ENCODE data around the gene OR1B1.
"Not testable (repeated sequence)": the region's sequence is repeated elsewhere in the genome, so short reads cannot be mapped to it uniquely, and the experiment has no call there.

OR1B1 gene

DNA sequence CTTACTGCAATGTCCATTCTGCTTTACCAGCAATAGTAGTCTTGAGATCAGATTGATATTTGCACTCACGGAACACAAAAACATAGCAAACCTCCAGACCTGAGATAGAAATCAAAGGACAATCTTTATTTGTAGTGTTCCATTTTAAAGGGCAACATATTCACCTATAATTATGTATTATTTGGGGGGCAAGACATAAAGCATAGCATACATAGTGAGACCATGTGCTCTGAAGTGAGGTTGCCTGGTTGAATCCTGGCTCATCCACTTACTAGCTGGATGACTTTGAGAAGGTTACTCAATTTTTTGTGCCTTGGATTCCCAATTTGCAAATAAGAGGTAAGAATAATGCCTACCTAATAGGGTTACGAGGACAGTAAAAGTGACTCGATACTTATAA is at the start of gene OR1B1:
Gene OR1B1 (minus strand): TSS at position 101 of the 400 bp plus-strand sequence.
- no peak for DNase-seq

DNA sequence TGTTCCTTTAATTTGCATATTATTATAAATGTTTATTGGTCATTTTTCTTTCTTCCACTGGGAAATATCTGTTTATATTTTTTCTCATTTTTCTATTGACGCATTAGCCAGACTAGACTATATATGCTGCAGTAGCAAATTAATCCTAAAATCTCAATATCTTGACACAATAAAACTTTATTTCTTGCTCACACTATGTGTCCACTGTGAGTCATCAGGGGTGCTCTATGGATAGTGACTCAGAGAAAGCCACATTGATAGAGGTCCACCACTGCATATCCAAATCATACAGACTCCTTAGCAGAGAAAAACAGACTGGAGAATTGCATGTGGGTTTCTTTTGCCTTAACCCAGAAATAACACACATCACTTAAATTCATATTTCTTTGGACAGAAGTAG is 38.3 kb upstream of the OR1B1 start:
- DNase-seq, result no peak

DNA sequence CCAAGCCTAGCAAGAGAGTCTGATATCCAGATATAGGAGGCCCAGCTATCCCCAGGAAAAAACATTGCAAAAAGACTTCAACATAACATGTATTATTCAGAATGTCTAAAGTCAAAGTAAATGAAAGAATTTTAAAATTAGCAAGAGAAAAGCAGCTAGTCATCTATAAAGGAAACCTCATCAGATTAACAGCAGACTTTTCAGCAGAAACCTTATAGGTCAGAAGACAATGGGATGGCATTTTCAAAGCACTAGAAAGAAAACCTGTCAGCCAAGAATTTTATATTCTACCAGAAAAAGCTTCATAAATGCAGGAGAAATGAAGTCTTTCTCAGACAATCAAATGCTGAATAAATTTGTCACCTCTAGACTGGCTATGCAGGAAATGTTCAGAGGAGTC is 27.4 kb upstream of the OR1B1 start:
- DNase-seq, result no peak

DNA sequence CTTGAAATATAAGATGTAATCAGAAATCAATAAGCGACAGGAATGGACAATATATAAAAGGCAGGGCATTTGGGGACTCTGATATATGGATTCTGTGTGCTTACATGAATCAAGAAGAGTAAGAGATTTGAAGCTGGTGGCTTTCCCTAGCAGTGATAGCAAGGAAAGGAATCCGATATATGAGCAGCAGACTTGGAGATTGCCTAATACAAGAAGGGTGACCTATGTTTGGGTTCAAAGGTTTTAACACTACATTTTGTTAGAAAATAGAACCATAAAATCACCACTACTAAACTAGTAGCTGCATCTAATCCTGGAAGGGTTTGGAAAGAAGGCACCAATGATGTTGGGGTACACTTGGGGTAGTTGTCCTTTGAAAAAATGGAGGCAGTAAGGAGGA is 15.1 kb upstream of the OR1B1 start:
- DNase-seq, result no peak

DNA sequence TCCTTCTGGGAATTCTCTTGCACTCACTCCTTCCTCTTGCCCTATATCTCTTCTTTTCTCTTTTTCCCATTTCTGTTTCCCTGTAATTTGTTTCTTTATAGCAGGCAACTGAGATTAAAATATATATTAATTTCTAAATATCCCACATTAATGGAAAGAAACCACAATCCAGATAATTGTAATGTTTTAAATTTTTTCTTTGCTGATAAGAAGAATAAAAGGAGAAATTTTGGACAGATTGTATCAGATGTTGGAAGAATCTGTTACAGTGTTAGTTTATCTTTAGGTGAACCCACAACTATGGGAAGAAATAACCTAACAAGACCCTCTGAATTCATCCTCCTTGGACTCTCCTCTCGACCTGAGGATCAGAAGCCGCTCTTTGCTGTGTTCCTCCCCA is 4.0 kb upstream of the OR1B1 start, which contains the start of gene OR1L1:
Gene OR1L1 (plus strand): TSS at position 301 of the 400 bp plus-strand sequence. CDS start 0 bp downstream, at position 301.
- DNase-seq, result no peak

DNA sequence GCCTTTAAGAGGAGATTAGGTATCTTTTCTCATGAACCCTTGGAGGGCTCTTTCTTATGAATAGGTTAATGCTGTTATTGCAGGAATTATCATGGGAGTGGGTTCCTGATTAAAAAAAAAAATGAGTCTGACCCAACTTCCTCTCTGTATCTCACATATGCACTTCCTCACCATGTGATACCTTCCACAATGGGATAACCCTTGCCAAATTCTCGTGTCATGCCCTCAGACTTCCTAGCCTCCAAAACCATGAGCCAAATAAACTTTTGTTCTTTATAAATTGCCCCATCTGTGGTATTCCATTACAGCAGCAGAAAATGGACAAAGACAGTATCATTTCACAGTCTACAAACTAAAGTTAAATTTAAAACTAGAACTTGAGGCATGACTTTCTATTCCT is 1.0 kb downstream of the OR1B1 start:
- no peak for DNase-seq

DNA sequence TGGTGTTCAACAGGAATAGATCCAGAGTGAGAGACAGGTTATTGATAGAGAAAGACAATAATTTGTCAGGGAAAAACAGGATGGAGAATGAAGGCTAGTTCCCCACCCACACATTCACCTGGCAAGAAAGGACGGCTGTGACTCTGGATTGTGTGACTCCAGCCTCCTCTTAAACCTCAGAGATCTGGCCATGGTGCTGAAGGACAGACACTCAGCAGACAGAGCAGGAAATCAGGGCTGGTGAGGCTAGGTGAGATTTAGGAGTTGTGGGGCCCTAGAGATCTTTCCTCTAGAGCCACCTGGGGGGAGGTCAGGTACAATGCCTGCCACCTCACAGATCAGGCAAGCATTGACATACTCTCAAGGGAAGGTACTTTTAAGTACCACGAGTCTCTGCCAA is 15.2 kb downstream of the OR1B1 start:
- DNase-seq, result no peak

DNA sequence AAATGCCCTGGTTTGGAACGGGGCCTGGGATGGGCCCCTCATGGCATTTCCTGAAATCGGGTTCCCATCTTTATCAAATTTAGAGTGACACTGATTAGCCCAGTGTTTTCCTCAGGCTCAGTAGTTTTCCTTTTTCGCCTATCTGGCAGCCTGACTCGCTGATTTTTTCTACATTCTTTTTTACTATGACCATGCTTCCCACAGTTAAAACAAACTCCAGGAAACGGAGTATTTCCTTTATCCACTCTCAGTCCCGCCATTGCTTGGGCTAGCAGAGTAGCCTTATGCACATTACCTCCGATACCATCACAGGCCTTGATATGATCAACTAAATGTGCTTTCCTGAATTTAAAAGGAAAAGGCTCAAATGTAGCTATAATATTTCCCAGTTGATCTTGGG is 37.4 kb downstream of the OR1B1 start:
- DNase-seq, result no peak

DNA sequence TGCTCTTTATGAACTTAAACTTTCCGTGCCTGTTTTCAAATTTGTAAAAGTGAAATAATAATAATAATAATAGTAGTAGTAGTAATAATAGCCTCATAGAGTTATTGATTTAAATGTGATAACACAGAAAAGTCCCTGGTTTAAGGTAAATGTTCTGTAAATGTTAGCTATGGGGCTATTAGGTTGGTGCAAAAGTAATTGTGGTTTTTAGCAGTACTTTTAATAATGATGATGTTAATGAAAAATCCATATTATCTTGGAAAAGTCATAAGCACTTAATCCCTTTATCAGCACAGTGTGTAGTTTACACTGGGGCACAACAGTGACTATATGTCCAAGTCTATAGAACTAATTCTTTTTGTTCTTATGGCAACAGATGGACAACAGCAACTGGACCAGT is 43.1 kb downstream of the OR1B1 start, which contains the start of gene OR1Q1:
Gene OR1Q1 (plus strand): TSS at position 377 of the 400 bp plus-strand sequence. CDS start 0 bp downstream, at position 377.
- no peak for DNase-seq

DNA sequence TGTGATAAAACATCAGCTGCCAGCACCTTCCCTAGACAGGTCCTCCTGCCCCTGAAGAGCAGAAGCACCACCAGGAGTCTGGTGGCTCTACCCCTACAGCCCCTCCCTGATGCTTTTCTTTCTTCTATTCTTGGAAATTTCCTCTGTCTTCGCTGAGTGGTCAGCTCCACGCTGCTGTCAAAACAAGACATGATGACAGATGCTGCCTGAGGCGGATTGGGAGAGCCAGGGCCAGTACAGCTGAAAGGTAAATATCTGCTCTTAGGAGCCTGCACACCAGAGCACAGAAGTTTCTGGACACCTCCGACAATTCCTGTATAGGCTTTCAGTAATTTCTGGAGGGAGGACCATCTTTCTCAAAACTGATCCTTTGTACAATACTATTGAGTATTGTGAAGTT is 47.6 kb downstream of the OR1B1 start:
- DNase-seq, result no peak

DNA sequence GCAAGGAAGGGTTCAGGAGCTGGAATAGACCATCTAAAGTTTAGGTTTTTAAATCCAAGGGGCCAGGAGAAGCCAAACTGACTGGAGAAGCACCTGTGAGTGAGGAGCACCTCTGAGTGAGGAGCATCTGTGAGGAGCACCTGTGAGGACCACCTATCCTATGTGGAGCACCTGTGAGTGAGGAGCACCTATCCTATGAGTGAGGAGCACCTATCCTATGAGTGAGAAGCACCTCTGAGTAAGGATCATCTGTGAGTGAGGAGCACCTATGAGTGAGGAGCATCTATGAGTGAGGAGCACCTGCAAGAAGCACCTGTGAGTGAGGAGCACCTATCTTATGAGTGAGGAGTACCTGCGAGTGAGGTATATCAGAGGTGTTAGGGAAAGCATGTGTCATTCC is 50.8 kb downstream of the OR1B1 start:
- DNase-seq, result no peak

DNA sequence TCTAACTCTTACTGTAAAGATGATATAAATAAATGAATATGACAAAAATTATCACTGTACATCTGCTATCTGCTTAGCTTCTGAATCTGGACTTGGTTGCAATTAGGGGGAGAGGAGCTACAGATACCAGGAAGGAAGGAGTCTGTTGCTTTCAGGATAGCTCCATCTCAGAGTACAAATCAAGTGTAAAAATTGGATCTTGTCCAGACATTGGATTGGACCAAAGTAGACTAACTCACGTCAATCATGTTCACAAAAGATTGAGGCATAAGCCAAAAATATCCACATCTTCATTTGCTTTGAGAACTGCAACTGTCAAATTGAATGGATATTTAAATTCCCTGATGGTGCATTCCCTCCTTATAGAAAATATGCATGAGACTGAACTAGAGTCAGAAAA is 51.7 kb downstream of the OR1B1 start:
- DNase-seq, result no peak

DNA sequence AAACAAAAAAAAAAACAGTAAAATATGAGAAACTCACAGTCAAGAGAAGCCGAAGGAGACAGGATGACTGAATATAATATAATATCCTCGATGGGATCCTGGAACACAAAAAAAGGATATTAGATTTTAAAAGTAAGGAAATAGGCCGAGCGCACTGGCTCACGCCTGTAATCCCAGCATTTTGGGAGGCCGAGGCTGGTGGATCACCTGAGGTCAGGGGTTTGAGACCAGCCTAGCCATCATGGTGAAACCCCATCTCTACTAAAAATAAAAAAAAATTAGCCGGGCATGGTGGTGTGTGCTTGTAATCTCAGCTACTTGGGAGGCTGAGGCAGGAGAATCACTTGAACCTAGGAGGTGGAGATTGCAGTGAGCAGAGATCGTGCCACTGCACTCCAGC is 74.1 kb downstream of the OR1B1 start, which contains the start of gene OR1L8:
Gene OR1L8 (minus strand): TSS at position 101 of the 400 bp plus-strand sequence. CDS start 14,907 bp downstream, outside the sequence.
- not testable (repeated sequence) for DNase-seq

DNA sequence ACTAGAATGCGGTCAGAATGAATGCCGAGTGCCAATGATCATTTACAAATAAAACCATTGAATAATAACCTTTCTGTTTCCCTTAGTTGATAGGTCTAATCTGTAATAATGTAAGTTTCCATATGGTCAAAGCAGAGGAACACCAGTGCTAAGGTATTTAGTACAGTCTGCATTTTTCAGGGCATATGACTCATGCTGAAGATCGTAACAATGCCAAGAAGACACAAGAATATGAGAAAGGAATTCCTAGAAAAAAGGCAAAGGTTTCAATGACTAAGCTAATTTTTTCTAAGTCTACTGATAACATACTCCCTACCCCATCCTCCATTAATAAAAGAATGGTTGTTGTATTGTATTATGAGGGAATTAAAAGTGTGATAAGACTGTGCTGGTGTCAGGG is 77.1 kb downstream of the OR1B1 start:
- no peak for DNase-seq

DNA sequence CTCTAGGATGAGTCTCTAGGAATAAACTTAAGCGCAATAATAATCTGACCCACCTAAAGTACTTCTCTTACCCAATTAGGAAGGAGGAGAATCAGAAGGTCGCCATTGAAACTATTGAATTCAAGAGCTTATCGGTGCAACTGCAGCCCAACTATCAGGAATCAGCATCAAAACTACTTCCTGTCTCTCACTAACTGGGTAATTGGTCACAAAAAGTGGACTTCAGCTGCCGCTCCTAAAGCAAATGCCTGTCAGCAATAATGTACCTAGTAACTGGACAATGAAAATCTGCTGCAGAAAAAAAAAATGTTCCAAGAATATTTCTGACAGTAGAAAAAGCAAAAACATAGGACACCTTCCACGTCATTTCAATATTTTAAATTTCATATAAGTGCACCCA is 77.6 kb downstream of the OR1B1 start:
- DNase-seq, result no peak

Measured in NCI-H774 (cell line).